ENCODE measurements around the gene NPC2.
"Not testable (repeated sequence)": the region's sequence is repeated elsewhere in the genome, so short reads cannot be mapped to it uniquely, and the experiment has no call there.

Gene NPC2

DNA sequence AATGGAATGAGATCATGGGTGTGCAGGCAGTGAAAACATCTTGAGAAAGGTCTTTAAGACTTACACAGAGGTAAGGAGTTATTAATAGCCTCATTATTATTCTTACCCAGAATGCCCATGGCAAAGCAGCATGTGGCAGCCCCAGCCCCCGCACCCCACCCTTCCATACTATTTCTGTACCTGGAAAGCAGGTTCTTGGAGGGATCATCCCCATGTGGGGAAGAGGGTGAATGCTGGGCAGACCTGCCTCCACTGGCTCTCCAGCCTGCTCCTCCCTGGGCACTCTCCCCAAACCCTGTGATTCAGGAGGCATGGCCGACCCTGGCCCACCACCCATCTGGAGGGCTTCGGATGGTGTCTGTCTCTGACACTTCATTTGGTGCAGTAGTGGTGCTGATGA, 28.3 kb downstream of the NPC2 start:
- no peak for DNase-seq

DNA sequence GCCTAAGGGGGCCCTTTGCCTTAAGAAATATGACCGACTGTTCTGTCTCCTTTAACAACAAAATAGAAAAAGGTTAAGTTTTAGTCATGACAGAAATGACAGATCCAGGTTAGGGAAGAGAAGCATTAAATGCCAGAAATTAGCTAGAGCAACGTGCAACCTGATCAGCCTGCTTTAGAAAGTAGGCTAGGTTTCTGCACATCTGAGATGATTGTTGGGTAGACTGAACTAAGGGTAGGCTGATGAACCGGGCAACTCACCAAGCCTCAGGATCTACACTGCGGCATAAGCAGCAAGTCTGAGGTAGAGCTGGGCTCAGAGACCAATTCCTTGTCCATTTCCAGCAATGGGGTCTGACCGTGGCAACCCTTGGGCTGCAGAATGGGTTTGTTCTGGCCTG, 29.4 kb downstream of the NPC2 start:
- DNase-seq: no peak

DNA sequence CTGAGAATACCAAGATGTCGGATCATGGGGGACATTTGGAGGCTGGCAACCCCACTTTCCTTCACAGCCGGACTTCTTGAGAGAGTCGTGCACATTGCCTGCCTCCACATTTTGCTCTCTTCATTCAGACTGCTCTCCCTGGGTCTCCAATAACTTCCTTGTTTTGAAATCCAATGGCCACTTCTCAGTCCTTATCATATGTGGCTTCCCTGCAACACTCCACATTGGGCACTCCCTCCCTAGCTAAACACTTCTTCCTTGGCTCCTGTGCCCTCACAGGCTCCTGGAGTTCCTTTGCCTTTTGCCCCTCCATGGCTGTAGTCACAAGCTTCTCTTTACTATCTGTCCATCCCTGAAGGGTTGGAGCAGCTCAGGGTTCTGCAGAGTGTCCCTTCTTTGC, 30.1 kb downstream of the NPC2 start:
- DNase-seq: no peak

DNA sequence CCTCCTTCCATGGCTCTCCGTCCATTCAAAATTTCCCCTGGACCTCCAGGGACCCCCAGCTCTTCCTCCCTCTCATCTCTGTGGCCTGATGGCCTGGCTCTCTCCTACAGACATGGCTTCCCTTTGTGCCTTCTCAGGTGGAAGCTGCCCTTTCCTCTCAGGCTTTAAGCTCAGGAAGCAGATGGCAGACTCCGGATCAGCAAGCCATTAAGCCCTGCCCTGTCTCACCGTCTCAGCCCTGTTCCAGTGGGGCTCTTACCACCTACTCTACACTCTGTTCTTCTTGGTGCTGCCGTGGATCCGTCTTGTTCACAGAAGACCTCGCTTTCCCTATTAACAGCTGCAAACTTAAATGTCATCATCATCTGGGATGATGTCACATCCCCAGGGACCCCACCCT, 33.1 kb downstream of the NPC2 start:
- no peak for DNase-seq

DNA sequence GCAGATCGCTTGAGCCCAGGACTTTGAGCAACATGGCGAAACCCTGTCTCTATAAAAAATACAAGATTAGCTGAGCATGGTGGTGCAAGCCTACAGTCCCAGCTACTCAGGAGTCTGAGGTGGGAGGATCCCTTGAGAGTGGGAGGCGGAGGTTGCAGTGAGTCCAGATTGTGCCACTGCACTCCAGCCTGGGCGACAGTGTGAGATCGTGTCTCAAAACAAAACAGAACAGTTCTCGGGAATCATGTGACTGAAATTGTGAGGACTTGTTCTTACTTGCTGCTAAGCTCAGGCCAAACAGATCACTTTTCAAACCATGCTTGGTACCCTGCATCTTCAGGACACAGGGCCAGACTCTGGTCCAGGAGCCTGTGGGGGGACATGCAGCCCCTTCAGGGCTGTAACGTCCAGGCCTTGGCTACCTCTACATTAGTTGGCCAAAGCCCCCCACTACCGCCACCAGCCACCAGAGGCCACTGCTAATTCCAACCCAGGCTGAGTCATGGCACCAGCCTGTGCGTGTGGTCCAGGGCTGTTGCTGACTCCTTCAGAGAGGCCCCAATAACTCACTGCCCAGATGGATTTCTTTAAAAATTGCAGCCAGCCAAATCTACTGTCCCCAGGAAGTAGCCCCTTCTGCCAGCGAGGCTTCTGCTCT, 33.7 kb downstream of the NPC2 start:
- DNase-seq: no peak

DNA sequence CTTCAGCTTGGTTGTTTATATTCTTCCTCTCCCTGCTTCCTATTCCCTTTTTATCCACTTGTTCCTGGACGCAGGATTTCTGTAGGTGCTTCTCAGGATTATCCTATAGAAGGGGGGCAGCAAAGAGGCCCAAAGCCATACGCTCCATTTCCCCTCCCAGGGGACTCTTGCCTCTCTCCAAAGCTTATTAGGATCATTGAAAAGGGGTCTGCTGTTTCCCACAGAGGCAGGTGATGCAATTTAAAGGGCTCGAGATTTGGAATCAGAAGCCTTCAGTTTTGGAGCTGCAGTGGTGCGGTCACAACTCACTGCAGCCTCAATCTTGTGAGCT, 35.6 kb downstream of the NPC2 start:
- DNase-seq: no peak

DNA sequence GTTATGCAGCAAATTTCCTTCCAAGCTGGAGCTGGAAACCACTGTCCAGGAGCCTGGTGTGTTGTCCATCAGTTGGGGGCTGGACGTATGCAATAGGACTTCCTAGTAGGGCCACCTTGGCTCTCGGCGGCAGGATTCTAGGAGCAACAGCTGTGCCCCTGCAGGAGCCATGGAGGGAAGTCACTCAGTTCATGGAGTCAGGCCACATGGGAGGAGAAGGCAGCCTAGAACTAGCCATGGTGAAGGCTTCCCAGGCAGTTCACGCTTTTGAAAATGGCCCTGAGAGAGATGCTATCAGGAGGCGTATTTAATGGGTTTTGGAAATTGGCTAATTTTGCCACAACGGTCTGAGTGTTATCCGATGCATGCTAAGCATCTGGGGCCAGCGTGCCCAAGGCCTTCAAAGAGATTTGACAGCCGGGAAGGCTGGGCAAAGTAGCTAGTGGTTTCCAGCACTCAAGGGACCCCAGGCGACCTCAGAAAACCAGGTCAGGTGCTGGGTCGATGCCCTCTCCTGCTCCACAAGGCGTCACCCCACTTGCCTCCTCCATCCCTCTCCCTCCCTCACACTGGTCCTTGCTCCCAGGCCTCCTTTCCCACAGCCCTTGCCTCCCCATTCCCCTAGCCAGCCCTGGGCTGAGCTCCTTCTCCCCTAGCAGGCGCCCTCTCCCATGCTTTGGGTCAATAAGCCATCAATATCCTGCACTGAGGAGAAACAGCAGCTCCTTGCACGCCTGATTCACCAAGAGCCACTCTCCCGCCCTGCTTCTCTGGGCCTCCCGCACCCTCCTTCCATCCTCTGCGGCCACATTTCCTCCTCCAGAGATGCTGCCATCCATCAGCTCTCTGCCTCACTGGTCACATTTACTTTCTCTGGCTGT, 36.2 kb downstream of the NPC2 start:
- DNase-seq: no peak

DNA sequence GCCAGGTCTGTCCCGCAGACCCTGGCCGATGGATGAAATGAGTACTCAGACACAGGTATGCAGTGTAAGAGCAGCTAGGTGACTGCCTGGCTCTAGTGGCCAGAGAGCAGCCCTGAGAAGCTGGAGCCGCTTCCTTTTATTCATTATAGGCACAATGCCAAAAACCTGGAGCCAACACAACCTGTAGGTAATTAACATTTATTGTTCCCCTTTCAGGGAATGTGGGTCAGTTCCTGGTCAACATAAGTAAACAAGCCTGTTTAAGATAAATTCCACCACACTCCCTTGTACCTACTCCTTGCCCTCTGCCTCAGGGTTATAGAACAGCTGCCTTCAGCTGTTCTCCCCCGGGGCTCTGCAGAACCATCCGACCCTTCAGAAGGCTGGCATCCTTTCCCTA, 38.7 kb downstream of the NPC2 start:
- not testable (repeated sequence) for DNase-seq

DNA sequence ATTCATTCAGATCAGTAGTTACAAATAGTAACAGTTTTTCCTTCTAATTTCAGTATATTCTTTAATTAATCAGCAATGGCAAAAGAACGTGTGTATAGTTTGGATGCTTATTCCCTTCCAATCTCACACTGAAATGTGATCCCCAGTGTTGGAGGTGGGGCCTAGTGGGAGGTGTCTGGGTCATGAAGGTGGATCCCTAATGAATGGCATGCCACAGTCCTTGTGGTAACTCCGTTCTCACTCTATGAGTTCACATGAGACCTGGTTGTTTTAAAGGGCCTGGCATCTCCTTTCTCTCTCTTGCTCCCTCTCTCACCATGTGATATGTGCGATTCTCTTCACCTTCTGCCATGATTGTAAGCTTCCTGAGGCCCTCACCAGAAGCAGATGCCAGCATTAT, 48.2 kb downstream of the NPC2 start:
- no peak for DNase-seq

DNA sequence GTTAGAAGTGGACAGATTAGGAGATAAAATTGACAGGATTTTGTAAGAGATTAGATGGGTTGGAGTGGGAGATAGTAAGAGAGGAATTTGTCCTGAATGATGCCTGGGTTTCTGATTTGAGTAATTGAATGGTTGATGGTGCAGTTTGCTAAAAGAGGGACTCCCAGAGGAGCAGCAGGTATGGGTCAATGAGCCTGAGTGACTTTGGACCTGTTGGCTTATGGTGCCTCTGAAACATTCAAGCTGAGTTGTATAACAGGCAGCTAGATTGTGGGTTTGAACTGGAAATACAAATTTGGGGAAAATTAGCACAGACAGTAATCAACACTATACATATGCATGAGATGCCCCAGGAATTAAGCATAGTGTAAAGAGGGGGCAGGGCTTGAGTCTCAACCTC, 50.3 kb downstream of the NPC2 start:
- DNase-seq: no peak

DNA sequence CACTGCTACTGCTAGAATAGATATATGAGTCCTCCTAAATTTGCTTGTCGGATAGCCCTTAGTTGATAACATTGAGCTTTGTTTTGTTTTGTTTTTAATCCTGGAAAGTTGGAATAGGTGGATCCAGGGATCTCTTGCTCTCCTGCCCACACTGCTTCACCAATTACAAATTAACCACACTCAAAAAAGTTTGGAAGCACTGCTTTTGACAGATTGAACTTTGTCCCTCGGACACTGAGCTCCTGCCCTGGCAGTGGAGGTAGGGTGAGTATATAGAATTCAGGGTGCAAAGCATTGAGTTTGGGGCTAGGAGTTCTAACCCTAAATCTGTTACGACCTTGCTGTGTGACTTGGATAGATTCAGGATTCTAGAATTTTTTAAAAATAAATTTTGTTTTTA, 52.0 kb downstream of the NPC2 start:
- DNase-seq: no peak

DNA sequence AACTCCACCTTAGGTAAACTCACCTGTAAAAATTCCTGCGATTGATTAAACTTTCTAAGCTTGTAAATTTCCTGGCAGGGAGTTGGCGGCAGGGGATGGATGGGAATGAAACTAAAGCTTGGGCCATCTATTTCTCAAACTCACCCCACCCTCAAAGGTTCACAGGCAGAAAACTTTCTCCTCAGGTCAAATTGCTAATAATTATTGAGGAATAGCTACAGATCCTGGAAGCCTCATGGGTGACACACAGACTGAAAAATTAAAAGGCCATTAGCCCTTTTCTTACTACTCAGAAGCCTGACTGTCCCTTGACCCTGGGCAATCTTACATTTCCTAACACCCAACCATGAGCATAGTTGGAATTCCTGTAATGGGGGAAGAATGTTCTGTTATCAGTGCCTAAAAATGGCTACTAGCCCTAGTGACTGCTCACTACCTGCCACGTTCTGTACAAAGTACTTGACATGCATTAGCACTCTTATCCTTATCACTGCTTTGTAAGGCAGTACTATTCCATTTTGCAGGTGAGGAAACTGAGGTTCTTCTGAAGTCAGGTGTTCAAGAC, 54.7 kb downstream of the NPC2 start:
- no peak for DNase-seq

DNA sequence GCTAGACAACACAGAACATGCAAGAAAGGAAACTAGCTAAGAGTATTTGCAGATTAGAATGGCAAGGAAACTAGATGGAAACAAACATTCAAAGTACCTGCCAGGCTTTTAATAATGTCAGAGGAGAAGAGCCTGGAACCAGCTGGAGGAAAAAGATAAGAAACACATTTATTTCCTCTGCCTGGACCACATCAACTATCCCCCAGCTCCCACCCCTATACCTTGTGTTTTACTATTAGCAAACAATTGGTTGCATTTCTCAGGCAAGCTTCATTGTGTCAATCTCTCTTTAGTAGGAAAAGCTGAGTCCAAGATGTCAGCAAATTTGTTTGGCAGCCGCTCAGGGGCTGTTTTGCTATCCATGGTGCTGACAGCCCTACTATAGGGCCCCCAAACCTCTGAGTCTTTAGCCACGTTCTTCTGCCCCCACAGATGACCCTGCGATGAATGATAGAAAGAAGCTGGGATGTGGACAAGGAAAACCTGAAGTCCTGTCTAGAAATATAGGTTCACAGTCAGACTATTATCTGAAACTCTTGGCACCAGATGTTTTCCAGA, 55.5 kb downstream of the NPC2 start:
- DNase-seq: no peak

DNA sequence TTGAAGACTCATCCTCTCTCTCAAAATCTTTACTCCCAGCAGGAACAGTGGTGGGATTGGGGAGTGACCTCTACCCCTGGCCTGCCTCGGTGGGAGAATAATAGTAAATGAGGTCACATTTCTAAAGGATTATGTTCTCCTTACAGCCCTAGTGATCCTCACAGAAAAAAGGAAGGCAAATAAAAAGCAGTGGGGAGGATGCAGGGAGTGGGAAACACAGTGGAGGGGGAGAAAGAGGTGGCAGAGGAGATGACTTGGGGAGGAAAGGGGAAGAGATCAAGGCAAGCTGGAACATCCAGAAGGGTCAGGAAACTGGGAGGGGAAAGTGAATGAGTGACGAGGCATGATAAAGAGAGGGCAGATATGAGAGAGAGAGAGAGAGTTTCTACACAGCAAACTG, 58.8 kb downstream of the NPC2 start:
- no peak for DNase-seq

DNA sequence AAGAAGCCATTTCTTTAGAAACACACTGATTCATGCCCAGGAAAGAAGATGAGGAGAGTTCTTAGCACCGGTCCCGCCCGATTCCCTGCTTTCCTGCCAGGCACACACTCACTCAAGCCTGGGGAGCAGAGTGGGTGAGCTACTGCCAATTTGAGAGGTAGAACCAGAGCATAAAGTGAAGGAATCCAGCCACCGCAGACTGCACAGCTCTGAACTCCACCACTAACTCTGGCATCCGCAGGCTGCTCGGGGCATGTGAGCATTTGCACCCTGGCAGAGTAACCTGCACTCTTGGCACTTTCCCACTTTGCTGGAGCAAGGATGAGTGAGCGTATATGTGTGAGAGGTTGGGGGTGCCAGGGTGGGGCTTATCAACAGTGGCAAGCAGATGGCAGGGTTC, 63.1 kb downstream of the NPC2 start:
- DNase-seq: no peak

Measured in NCI-H2081 treated with DMSO at 0.1 percent for 48 hours (cell line).